Right renal pelvis (tissue), 4 donors: ENCODE data around the gene FAAP24. TPM values are rescaled to one million over a fixed set of nuclear protein-coding genes. Genes with fewer than 3 reads are reported as not detected.
"Not testable (repeated sequence)": the region's sequence is repeated elsewhere in the genome, so short reads cannot be mapped to it uniquely, and the experiment has no call there.

Source experiments
- DNase-seq, 4 donors: peaks; one replicate each; pipeline ENCODE4 v3.0.0-alpha.2; 2013; ENCODE audit warnings: low read depth in 4 of 4, low spot score in 3 of 4, missing footprints in 1 of 4
- polyA plus RNA-seq, 4 donors: library from polyadenylated mRNA; unstranded; fragments of 120-200 nt; gene quantifications; one replicate each; pipeline ENCODE4 v1.2.1, GENCODE V29; 2013; ENCODE audit not compliant: insufficient read length in 4 of 4

Gene FAAP24
- polyA plus RNA-seq, 4 donors: 3.1 to 4.0 (median 3.4) TPM

- DNase-seq: no peak
These were observed 25.8 kb downstream of the FAAP24 start for GRCh38 chr19:32997716-32998355.

DNA sequence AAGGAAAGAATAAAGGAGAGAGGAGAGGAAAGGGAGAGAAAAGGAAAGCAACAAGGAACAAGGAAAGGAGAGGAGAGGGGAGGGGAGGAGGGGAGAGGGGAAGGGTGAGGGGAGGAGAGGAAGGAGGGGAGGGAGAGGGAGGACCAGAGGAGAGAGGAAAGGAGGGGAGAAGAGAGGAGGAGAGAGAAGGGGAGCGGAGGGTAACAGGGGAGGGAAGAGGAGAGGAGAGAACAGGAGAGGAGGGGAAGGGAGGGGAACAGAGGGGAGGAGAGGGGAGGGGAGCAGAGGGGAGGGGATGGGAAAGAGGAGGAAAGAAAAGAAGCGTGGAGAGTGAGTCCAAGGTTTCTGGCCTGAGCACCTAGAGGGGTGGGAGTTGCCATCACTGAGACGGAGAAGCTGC, 26.7 kb downstream of the FAAP24 start:
- no peak for DNase-seq

GRCh38 chr19:33000510-33000909, 28.5 kb downstream of the FAAP24 start:
- no peak for DNase-seq

- DNase-seq: no peak
These were observed 28.9 kb downstream of the FAAP24 start for GRCh38 chr19:33000910-33001309.

GRCh38 chr19:33002126-33002865, 30.3 kb downstream of the FAAP24 start:
- DNase-seq: not testable (repeated sequence)

- DNase-seq: peak in 1 of 4 donors; percentile 8
These were observed 31.5 kb downstream of the FAAP24 start for GRCh38 chr19:33003424-33004024.

- DNase-seq: peak in 1 of 4 donors; percentile 22
These were observed 33.4 kb downstream of the FAAP24 start for GRCh38 chr19:33005440-33005839.

GRCh38 chr19:33008738-33009137, 36.7 kb downstream of the FAAP24 start:
- no peak for DNase-seq

- DNase-seq: not testable (repeated sequence)
These were observed 38.8 kb downstream of the FAAP24 start for GRCh38 chr19:33010891-33011290.

DNA sequence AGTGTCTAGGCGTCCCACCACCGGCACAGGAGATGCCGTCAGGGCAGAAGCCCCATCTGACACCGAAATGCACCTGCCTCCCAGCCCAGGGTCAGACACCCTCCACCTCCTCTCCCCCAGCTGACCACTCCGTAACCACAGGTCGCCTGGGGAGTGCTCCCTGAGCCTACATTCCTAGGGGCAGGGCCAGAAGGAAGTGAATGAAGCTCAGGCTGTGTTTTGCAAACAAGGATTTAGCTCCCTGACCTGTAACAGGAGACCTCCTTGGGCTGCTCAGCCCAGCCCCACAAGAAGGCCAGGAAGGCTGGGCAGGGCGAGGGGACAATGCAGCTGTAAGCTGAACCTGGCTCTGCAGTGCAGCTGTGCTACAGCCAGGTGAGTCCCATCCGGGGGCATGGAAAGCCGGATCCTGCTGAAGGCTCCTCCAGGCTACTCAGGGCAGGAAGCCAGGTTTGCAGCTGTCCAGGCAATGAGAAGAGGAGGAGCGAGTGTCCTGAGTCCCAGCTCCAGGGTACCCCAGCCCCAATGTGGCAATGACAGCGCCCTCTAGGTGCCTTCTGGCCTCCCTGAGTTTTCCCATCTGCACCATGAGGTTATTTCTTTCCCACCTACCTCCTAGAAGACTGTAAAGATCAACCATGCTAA, 50.6 kb downstream of the FAAP24 start:
- DNase-seq: no peak

- DNase-seq: no peak
These were observed 52.4 kb downstream of the FAAP24 start for GRCh38 chr19:33024398-33024797.

GRCh38 chr19:33025468-33026238, 53.6 kb downstream of the FAAP24 start:
- not testable (repeated sequence) for DNase-seq

DNA sequence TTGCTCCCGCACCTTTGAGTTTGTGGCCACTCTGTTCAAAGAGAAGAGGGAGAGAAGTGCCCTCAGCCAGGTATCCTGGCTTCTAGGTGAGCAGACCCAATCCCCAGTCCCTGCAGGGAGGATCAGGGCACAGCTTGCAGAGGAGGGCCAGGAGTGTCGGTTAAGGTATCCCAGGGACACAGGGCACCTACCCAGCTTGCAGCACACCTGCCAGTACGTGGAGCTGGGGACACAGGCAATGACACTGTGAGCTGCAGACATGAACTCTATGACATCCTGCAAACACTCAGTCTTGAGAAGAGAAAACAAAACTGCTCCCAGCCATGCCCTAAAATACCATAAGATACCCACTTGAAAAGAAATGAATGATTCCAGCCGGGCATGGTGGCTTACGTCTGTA, 54.6 kb downstream of the FAAP24 start:
- not testable (repeated sequence) for DNase-seq

Other genes starting within 250 kb of the FAAP24 start
- 10 to 100 TPM; 12.8 to 16.6 (median 14.2) TPM for gene SLC7A9, start 102.5 kb upstream of the FAAP24 start, polyA plus RNA-seq
- gene CEP89, start 284 bp upstream of the FAAP24 start, polyA plus RNA-seq: 10 to 100 TPM; 28.6 to 32.9 (median 30.7) TPM
- 10 to 100 TPM; 18.4 to 19.0 (median 18.6) TPM for gene RHPN2, start 92.6 kb downstream of the FAAP24 start, polyA plus RNA-seq
- gene GPATCH1, start 108.9 kb downstream of the FAAP24 start, polyA plus RNA-seq: 10 to 100 TPM; 11.3 to 15.6 (median 13.0) TPM
- gene WDR88, start 159.9 kb downstream of the FAAP24 start, polyA plus RNA-seq: 1 to 10 TPM in 3 of 4 donors, under 1 TPM in 1; 0.83 to 1.8 (median 1.1) TPM
- gene LRP3, start 222.1 kb downstream of the FAAP24 start, polyA plus RNA-seq: 10 to 100 TPM; 19.9 to 29.8 (median 21.9) TPM